Measurements from ENCODE around the gene FRS2. TPM values are rescaled to one million over a fixed set of nuclear protein-coding genes. Genes with fewer than 3 reads are reported as not detected.

FRS2 gene
- total RNA-seq, 2 experiments from 2014 or later: 21.7 to 24.9 TPM

GRCh38 chr12:69588527-69588926, 118.3 kb downstream of the FRS2 start:
- no peak overlapping the region for H3K27ac Mint-ChIP-seq
- ATAC-seq (ENCODE audit: poor library complexity) (no peak), DNase-seq (no peak)
- no peaks in the 10 kb centered on the region for H3K9me3 Mint-ChIP-seq
- POLR2A ChIA-PET: no interaction called here
- CTCF ChIA-PET: no interaction called here
- H3K36me3 ChIP-seq (ENCODE audit: insufficient read depth, low read length): peaks cover 70% of the 10 kb centered on the region
- no peaks in the 10 kb centered on the region for H3K9me3 ChIP-seq (ENCODE audit: control insufficient read depth in 1 of 2, insufficient read depth in 1 of 2, low read length in 2 of 2)
- no peaks in the 10 kb centered on the region for H3K27me3 ChIP-seq (ENCODE audit: control insufficient read depth in 1 of 2, insufficient read depth in 2 of 2, low read length in 2 of 2)
- peaks cover 27% of the 10 kb centered on the region for H3K4me1 Mint-ChIP-seq (ENCODE audit: low read depth)
- intact Hi-C loops (cut with DNase I, micrococcal nuclease): loop anchor here (5.0 to 10.0 kb wide), 5 partner anchors 149 to 776 kb away; partner anchors contain the start of genes KCNMB4 (in 1 of the 2), RAB3IP (in 1 of the 2) and YEATS4 (in 1 of the 2)
- H3K27me3 Mint-ChIP-seq: no peaks in the 10 kb centered on the region
- no peak overlapping the region for H3K27ac ChIP-seq (ENCODE audit: low read depth in 1 of 2, low read length in 2 of 2)
- H3K4me1 ChIP-seq (ENCODE audit: insufficient read depth, low read length): peaks cover 12% of the 10 kb centered on the region
- peaks cover 80% of the 10 kb centered on the region for H3K36me3 Mint-ChIP-seq (ENCODE audit: low read depth)
- no peak overlapping the region for H3K4me3 ChIP-seq (ENCODE audit: low read length)
- H3K4me3 Mint-ChIP-seq: peak overlapping the region; percentile 7
- TF ChIP-seq CTCF (IDR thresholded peaks at IDR 0.05): no peak

- H3K4me3 Mint-ChIP-seq: no peak overlapping the region
- H3K4me3 ChIP-seq (ENCODE audit: low read length): no peak overlapping the region
- peaks cover 12% of the 10 kb centered on the region for H3K4me1 ChIP-seq (ENCODE audit: insufficient read depth, low read length)
- no peak for TF ChIP-seq CTCF (IDR thresholded peaks at IDR 0.05)
- peaks cover 85% of the 10 kb centered on the region for H3K36me3 Mint-ChIP-seq (ENCODE audit: low read depth)
- peaks cover 23% of the 10 kb centered on the region for H3K4me1 Mint-ChIP-seq (ENCODE audit: low read depth)
- intact Hi-C loops (cut with DNase I, micrococcal nuclease): loop anchor here (5.0 to 10.0 kb wide), 5 partner anchors 148 to 776 kb away; partner anchors contain the start of genes KCNMB4 (in 1 of the 2), RAB3IP (in 1 of the 2) and YEATS4 (in 1 of the 2)
- peaks cover 75% of the 10 kb centered on the region for H3K36me3 ChIP-seq (ENCODE audit: insufficient read depth, low read length)
- H3K27me3 ChIP-seq (ENCODE audit: control insufficient read depth in 1 of 2, insufficient read depth in 2 of 2, low read length in 2 of 2): no peaks in the 10 kb centered on the region
- H3K27me3 Mint-ChIP-seq: no peaks in the 10 kb centered on the region
- CTCF ChIA-PET: interaction anchor here (1.0 kb wide), 1 partner anchor 19 kb away, joined by 4 read pairs; no protein-coding TSS in a partner anchor
- ATAC-seq (ENCODE audit: poor library complexity) (no peak), DNase-seq (no peak)
- no peaks in the 10 kb centered on the region for H3K9me3 ChIP-seq (ENCODE audit: control insufficient read depth in 1 of 2, insufficient read depth in 1 of 2, low read length in 2 of 2)
- H3K27ac ChIP-seq (ENCODE audit: low read depth in 1 of 2, low read length in 2 of 2): no peak overlapping the region
- no peak overlapping the region for H3K27ac Mint-ChIP-seq
- POLR2A ChIA-PET: no interaction called here
- H3K9me3 Mint-ChIP-seq: no peaks in the 10 kb centered on the region
Measured at GRCh38 chr12:69589082-69589481, 118.9 kb downstream of the FRS2 start.

- no peak overlapping the region for H3K4me3 Mint-ChIP-seq
- H3K27me3 Mint-ChIP-seq: no peaks in the 10 kb centered on the region
- no peak overlapping the region for H3K27ac ChIP-seq (ENCODE audit: low read depth in 1 of 2, low read length in 2 of 2)
- H3K36me3 Mint-ChIP-seq (ENCODE audit: low read depth): peaks cover 89% of the 10 kb centered on the region
- no peak overlapping the region for H3K4me3 ChIP-seq (ENCODE audit: low read length)
- POLR2A ChIA-PET: no interaction called here
- no peak for DNase-seq
- no peak for ATAC-seq (ENCODE audit: poor library complexity)
- no peaks in the 10 kb centered on the region for H3K9me3 Mint-ChIP-seq
- no peaks in the 10 kb centered on the region for H3K9me3 ChIP-seq (ENCODE audit: control insufficient read depth in 1 of 2, insufficient read depth in 1 of 2, low read length in 2 of 2)
- no peaks in the 10 kb centered on the region for H3K4me1 ChIP-seq (ENCODE audit: insufficient read depth, low read length)
- H3K27ac Mint-ChIP-seq: no peak overlapping the region
- intact Hi-C loops (cut with DNase I, micrococcal nuclease): no loop called here
- H3K27me3 ChIP-seq (ENCODE audit: control insufficient read depth in 1 of 2, insufficient read depth in 2 of 2, low read length in 2 of 2): no peaks in the 10 kb centered on the region
- TF ChIP-seq CTCF (IDR thresholded peaks at IDR 0.05): no peak
- CTCF ChIA-PET: interaction anchor here (0.7 kb wide), 1 partner anchor 143 kb away, joined by 3 read pairs; no protein-coding TSS in a partner anchor
- peaks cover 10% of the 10 kb centered on the region for H3K4me1 Mint-ChIP-seq (ENCODE audit: low read depth)
- H3K36me3 ChIP-seq (ENCODE audit: insufficient read depth, low read length): peaks cover 92% of the 10 kb centered on the region
Measured at GRCh38 chr12:69595689-69596088, 125.5 kb downstream of the FRS2 start.

All from CD4-positive, alpha-beta T cell (primary cell).